Left hindlimb (tissue), 1 donor: ENCODE measurements around the gene SARM1.
"Not testable (repeated sequence)": the region's sequence is repeated elsewhere in the genome, so short reads cannot be mapped to it uniquely, and the experiment has no call there.

ENCODE experiments used
- DNase-seq: peaks from one replicate; pipeline ENCODE4 v3.0.0-alpha.2; 2018

The SARM1 gene

GRCh38 chr17:28433721-28434120, 62.2 kb downstream of the SARM1 start:
- no peak for DNase-seq

- DNase-seq: not testable (repeated sequence)
Observed at GRCh38 chr17:28434326-28434725, 62.8 kb downstream of the SARM1 start.

GRCh38 chr17:28443901-28444638, 72.6 kb downstream of the SARM1 start:
- no peak for DNase-seq

- no peak for DNase-seq
Observed at GRCh38 chr17:28446716-28447395, 75.4 kb downstream of the SARM1 start.

- no peak for DNase-seq
Observed at GRCh38 chr17:28447396-28447760, 75.9 kb downstream of the SARM1 start.

GRCh38 chr17:28449859-28450258, 78.4 kb downstream of the SARM1 start:
- no peak for DNase-seq
